ENCODE results near the gene SCRT2. TPM values are rescaled to one million over a fixed set of nuclear protein-coding genes. Genes with fewer than 3 reads are reported as not detected.

The SCRT2 gene
- total RNA-seq, 1 experiment from 2014 or later = not detected

GRCh38 chr20:623021-623420 is 52.6 kb downstream of the SCRT2 start:
- H3K14ac ChIP-seq (ENCODE audit: insufficient read depth, low read length) = no peak overlapping the region
- H2BK5ac ChIP-seq (ENCODE audit: insufficient read length, low read length) = no peak overlapping the region
- H3K4ac ChIP-seq (ENCODE audit: low read depth, low read length) = no peak overlapping the region
- H3K4me1 Mint-ChIP-seq = peaks cover 13 to 19% of the 10 kb centered on the region in 2 experiments
- no peak overlapping the region for H2BK15ac ChIP-seq (ENCODE audit: low read depth, low read length)
- no peak for DNase-seq
- H4K8ac ChIP-seq (replicated peaks; ENCODE audit: insufficient read length, low read depth, low read length) = no peak overlapping the region
- H3K4me2 ChIP-seq (ENCODE audit: insufficient read depth, insufficient read length, low read length) = no peak overlapping the region
- no peaks in the 10 kb centered on the region for H3K23me2 ChIP-seq (ENCODE audit: insufficient read length, low read depth, low read length, poor library complexity, severe bottlenecking)
- H3K18ac ChIP-seq (ENCODE audit: insufficient read length, low read depth, low read length) = no peak overlapping the region
- no peak overlapping the region for H2AK5ac ChIP-seq (ENCODE audit: insufficient read length, low read length)
- WGBS (ENCODE audit: extremely low coverage, insufficient read length, low lambda C conversion rate) = no CpG with 5 or more reads among the region's 4 CpGs
- H2AFZ ChIP-seq (ENCODE audit: low read length) = no peak overlapping the region
- no peak overlapping the region for H2BK120ac ChIP-seq (ENCODE audit: low read depth, low read length, poor library complexity, severe bottlenecking)
- H3K27ac ChIP-seq (ENCODE audit: insufficient read length, low read depth, low read length) = no peak overlapping the region
- H3K9me3 ChIP-seq (ENCODE audit: control insufficient read depth, low read depth, low read length) = peaks cover 2% of the 10 kb centered on the region
- no peak overlapping the region for H3K56ac ChIP-seq (ENCODE audit: insufficient read length, low read depth, low read length)
- H3K36me3 Mint-ChIP-seq (ENCODE audit: insufficient read depth in 1 of 3, low read depth in 3 of 3) = peaks cover 0 to 2% (median 0%) of the 10 kb centered on the region in 3 experiments; a peak in 2 of 7 replicates
- no peak overlapping the region for H2BK20ac ChIP-seq (ENCODE audit: low read depth, low read length, poor library complexity, severe bottlenecking)
- peaks cover 22% of the 10 kb centered on the region for H3K27me3 Mint-ChIP-seq (ENCODE audit: low read depth)
- peaks cover 1 to 2% of the 10 kb centered on the region in 2 experiments for H3K9me3 Mint-ChIP-seq
- no peaks in the 10 kb centered on the region for H3K27me3 ChIP-seq (ENCODE audit: insufficient read depth, low read length)
- no peak overlapping the region for H3K4me3 Mint-ChIP-seq
- H3K23ac ChIP-seq (ENCODE audit: insufficient read length, low read depth, low read length) = no peak overlapping the region
- no peak overlapping the region for H2BK12ac ChIP-seq (ENCODE audit: insufficient read length, low read depth, low read length)
- no peaks in the 10 kb centered on the region for H4K20me1 ChIP-seq (ENCODE audit: control insufficient read depth, insufficient read depth, insufficient read length)
- no peaks in the 10 kb centered on the region for H3K79me2 ChIP-seq (ENCODE audit: insufficient read depth, low read length)
- TF ChIP-seq, protein P1, sequence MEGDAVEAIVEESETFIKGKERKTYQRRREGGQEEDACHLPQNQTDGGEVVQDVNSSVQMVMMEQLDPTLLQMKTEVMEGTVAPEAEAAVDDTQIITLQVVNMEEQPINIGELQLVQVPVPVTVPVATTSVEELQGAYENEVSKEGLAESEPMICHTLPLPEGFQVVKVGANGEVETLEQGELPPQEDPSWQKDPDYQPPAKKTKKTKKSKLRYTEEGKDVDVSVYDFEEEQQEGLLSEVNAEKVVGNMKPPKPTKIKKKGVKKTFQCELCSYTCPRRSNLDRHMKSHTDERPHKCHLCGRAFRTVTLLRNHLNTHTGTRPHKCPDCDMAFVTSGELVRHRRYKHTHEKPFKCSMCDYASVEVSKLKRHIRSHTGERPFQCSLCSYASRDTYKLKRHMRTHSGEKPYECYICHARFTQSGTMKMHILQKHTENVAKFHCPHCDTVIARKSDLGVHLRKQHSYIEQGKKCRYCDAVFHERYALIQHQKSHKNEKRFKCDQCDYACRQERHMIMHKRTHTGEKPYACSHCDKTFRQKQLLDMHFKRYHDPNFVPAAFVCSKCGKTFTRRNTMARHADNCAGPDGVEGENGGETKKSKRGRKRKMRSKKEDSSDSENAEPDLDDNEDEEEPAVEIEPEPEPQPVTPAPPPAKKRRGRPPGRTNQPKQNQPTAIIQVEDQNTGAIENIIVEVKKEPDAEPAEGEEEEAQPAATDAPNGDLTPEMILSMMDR (conservative IDR thresholded peaks at IDR 0.05) = no peak
- no peak overlapping the region for H4K5ac ChIP-seq (ENCODE audit: insufficient read length, low read depth, low read length)
- 0 out of 2 replicates have a peak, but pooled peaks cover 5% of the 10 kb centered on the region for H3K4me1 ChIP-seq (ENCODE audit: insufficient read depth, low read length)
- no peaks in the 10 kb centered on the region for H3K79me1 ChIP-seq (ENCODE audit: insufficient read depth, low read depth, low read length, poor library complexity, severe bottlenecking)
- H4K91ac ChIP-seq (ENCODE audit: insufficient read length, low read depth, low read length) = no peak overlapping the region
- peak overlapping the region in 1 of 3 experiments; percentile 75; a peak in 1 of 7 replicates for H3K27ac Mint-ChIP-seq
- H3K9ac ChIP-seq (ENCODE audit: extremely low read depth, insufficient read length, low read length) = no peak overlapping the region
- no peak overlapping the region for H3T11ph ChIP-seq (ENCODE audit: low read length)

Measured in H9 (cell line).